ENCODE data around the gene FRMD4B. TPM values are rescaled to one million over a fixed set of nuclear protein-coding genes. Genes with fewer than 3 reads are reported as not detected.

FRMD4B gene
- total and polyA plus RNA-seq, 2 donors (not counting 3 experiments of a cell fraction or from before 2014, with no cell fraction given), result 66.4 to 89.7 TPM

GRCh38 chr3:69370156-69370883, 15.6 kb downstream of the FRMD4B start:
- peak; percentile 66 for DNase-seq (ENCODE audit: low read depth, low spot score)
- Histone ChIP-seq H3K9me3 (replicated peaks; ENCODE audit: control insufficient read depth, insufficient read depth, low read length) (no peaks in the 10 kb centered on the region), H3K4me2 (ENCODE audit: insufficient read depth, low read length) (peak overlapping the region; percentile 87), H3K4me1 (ENCODE audit: control insufficient read depth, extremely low read depth, insufficient read depth, low read length) (peaks cover 31% of the 10 kb centered on the region), H3K4me3 (replicated peaks in 1 of 3; ENCODE audit: insufficient read depth in 1 of 3, low read depth in 1 of 3, low read length in 3 of 3) (peak overlapping the region in 1 of 3 experiments; percentile 35), H3K27ac (ENCODE audit: insufficient read depth, low read depth, low read length) (peak overlapping the region; percentile 48), H3K36me3 (ENCODE audit: control insufficient read depth in 2 of 2, extremely low read depth in 1 of 2, insufficient read depth in 2 of 2, low read length in 2 of 2) (no peaks in the 10 kb centered on the region), H3K27me3 (ENCODE audit: control insufficient read depth in 2 of 2, insufficient read depth in 2 of 2, low read length in 2 of 2) (no peaks in the 10 kb centered on the region), H2AFZ (ENCODE audit: low read depth, low read length) (peak overlapping the region; percentile 94), H4K20me1 (replicated peaks; ENCODE audit: control insufficient read depth, extremely low read depth, insufficient read depth, low read length) (no peaks in the 10 kb centered on the region), H3K9me1 (replicated peaks; ENCODE audit: control insufficient read depth, extremely low read depth, insufficient read depth, low read length) (no peaks in the 10 kb centered on the region), H3K9ac (replicated peaks; ENCODE audit: extremely low read depth, insufficient read depth, low read length) (peak overlapping the region; percentile 77), H3K79me2 (ENCODE audit: control insufficient read depth, insufficient read depth, low read length) (no peaks in the 10 kb centered on the region)
- intact Hi-C loops (cut with micrococcal nuclease) (loop anchor here (1.0 to 5.0 kb wide), 2 partner anchors 17 to 37 kb away; no protein-coding TSS in a partner anchor), dilution Hi-C loops (cut with MboI; ENCODE audit: extremely low pct_ligation_motif_present, low sequenced_read_pairs) (no loop called here)
- ChIA-PET CTCF (interaction anchor here (0.5 to 3.3 kb wide), 11 partner anchors 9 to 844 kb away, joined by 3 to 26 read pairs (median 9); partner anchors contain the start of gene FRMD4B), POLR2A (interaction anchor here (0.7 kb wide), 1 partner anchor 55 kb away, joined by 3 read pairs; no protein-coding TSS in a partner anchor)
- no peak for TF ChIP-seq MAX (IDR thresholded peaks at IDR 0.05; ENCODE audit: insufficient read depth, insufficient read length)
- TF ChIP-seq FOS (IDR thresholded peaks at IDR 0.05; ENCODE audit: borderline replicate concordance, insufficient read depth, low read length), result peak; percentile 69
- no peak for TF ChIP-seq MYC (IDR thresholded peaks at IDR 0.05; ENCODE audit: low read depth, low read length)
- peak; percentile 20 for TF ChIP-seq GATA2 (IDR thresholded peaks at IDR 0.05; ENCODE audit: insufficient read depth, insufficient read length, low read depth, low read length)
- TF ChIP-seq POLR2AphosphoS5 (IDR thresholded peaks at IDR 0.05; ENCODE audit: insufficient read depth, low read depth, low read length), result peak; percentile 51
- no peak for TF ChIP-seq EZH2 (IDR thresholded peaks at IDR 0.05; ENCODE audit: borderline replicate concordance, low read depth, low read length, severe bottlenecking)
- TF ChIP-seq JUN (IDR thresholded peaks at IDR 0.05; ENCODE audit: borderline replicate concordance, insufficient read depth, insufficient read length, low read depth), result no peak
- TF ChIP-seq POLR2A (IDR thresholded peaks at IDR 0.05; ENCODE audit: low read depth, low read length), result no peak
- no peak for TF ChIP-seq CTCF (IDR thresholded peaks at IDR 0.05; ENCODE audit: extremely low read depth in 1 of 2, insufficient read depth in 1 of 2, low read depth in 1 of 2, low read length in 2 of 2)
- BruUV-seq (replicated peaks), result no TSS peak
- FAIRE-seq, result peak; percentile 79

All from endothelial cell of umbilical vein (primary cell).